GM12874 (cell line): ENCODE data around the gene LEPROT.

Experiments
- TF ChIP-seq, protein P1 (sequence below): IDR thresholded peaks from 2 replicates; pipeline ENCODE4 v1.5.1; 2011; ENCODE audit warnings: low read depth, mild to moderate bottlenecking, control low read depth, low read length, moderate library complexity; ENCODE audit not compliant: insufficient read depth

LEPROT gene

GRCh38 chr1:65431111-65431705 lies 10.7 kb downstream of the LEPROT start:
- TF ChIP-seq, protein P1, sequence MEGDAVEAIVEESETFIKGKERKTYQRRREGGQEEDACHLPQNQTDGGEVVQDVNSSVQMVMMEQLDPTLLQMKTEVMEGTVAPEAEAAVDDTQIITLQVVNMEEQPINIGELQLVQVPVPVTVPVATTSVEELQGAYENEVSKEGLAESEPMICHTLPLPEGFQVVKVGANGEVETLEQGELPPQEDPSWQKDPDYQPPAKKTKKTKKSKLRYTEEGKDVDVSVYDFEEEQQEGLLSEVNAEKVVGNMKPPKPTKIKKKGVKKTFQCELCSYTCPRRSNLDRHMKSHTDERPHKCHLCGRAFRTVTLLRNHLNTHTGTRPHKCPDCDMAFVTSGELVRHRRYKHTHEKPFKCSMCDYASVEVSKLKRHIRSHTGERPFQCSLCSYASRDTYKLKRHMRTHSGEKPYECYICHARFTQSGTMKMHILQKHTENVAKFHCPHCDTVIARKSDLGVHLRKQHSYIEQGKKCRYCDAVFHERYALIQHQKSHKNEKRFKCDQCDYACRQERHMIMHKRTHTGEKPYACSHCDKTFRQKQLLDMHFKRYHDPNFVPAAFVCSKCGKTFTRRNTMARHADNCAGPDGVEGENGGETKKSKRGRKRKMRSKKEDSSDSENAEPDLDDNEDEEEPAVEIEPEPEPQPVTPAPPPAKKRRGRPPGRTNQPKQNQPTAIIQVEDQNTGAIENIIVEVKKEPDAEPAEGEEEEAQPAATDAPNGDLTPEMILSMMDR: peak; percentile 37

DNA sequence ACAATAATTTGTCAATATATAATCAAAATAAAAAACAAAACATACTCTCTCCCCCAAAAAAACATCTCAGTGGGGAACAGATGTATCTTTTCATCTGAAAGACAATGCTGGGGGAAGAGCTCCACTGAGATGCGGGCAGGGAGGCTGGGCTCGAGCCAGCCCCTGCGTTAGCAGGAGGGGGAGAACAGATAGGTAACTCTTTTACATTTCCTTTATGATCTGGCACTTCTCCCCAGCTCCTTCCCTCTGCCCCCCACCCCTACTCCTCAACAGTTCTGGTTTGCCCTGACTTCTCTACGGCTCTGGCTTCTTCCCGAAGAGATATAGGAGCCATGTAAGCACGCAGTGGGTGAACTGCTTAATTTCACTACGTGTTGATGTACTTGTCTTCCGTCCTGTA lies 12.4 kb downstream of the LEPROT start:
- TF ChIP-seq, protein P1: no peak

- TF ChIP-seq, protein P1: no peak
Observed at GRCh38 chr1:65434255-65434654, 13.8 kb downstream of the LEPROT start.

- TF ChIP-seq, protein P1: no peak
Observed at GRCh38 chr1:65434760-65435159, 14.3 kb downstream of the LEPROT start.

DNA sequence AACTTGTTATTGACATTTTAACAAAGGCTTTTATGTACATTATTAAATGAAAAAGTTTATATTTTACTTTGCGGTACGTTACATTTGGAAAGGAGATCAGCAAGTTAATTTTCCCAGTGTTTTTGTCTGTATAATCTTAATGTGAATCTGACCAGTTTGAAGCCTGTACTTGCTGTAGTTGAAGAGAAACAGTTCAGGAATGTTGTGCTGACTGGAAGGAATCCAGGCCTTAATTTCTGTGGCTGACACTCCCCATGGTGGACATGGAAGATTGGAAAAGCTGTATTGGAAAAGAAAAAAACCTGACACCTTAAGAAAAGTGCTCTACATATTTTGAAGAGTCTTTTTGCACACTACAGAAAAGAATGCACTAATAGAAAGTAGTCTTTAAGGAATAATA lies 15.5 kb downstream of the LEPROT start:
- TF ChIP-seq, protein P1: no peak

DNA sequence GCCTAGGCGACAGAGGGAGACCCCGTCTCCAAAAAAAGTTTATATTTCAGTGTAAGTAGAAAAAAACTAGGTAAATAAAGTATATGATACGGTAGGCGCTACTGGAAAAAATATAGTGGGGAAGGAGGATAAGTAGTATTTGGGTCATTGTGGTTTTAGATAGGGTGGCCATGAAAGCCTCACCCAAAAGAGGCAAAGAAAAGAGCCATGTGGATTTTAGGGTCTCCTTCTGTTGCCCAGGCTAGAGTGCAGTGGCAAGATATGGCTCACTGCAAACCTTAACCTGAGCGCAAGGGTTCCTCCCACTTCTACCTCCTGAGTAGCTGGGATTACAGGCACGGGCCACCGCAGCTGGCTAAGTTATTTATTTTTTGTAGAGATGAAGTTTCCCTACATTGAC lies 17.1 kb downstream of the LEPROT start:
- TF ChIP-seq, protein P1: no peak

GRCh38 chr1:65440322-65440900 lies 19.9 kb downstream of the LEPROT start:
- TF ChIP-seq, protein P1: no peak
